Heart right ventricle (tissue), 16 donors: ENCODE measurements around the gene RNF144A. TPM values are rescaled to one million over a fixed set of nuclear protein-coding genes. Genes with fewer than 3 reads are reported as not detected.
A peak's percentile ranks its signal among the peaks of the same experiment; 100 is the strongest.
"Not testable (repeated sequence)": the region's sequence is repeated elsewhere in the genome, so short reads cannot be mapped to it uniquely, and the experiment has no call there.

ENCODE experiments used
- ATAC-seq, 8 donors: fragments of 200-7000 bp; cut with Tn5 transposase; one replicate each; pipeline ENCODE4 v1.9.1; 2020; ENCODE audit warnings: mild to moderate bottlenecking in 8 of 8, moderate library complexity in 8 of 8, moderate number of reproducible peaks in 1 of 8
- DNase-seq, 2 donors: peaks; one replicate each; pipeline ENCODE4 v3.0.0-alpha.2; 2020
- H3K27ac ChIP-seq, 10 donors: fragments of 200-600 bp; sonication (generic) in 2 of 10; one replicate each; pipeline versions ENCODE4 v1.5.0 to v1.8.0; 2020 to 2022; ENCODE audit warnings: mild to moderate bottlenecking in 3 of 10
- H3K27me3 ChIP-seq, 7 donors: fragments of 200-600 bp; one replicate each; pipeline ENCODE4 v1.8.0; 2021 to 2022; ENCODE audit warnings: mild to moderate bottlenecking in 2 of 7
- H3K36me3 ChIP-seq, 9 donors: fragments of 200-600 bp; sonication (generic) in 1 of 9; one replicate each; pipeline versions ENCODE4 v1.5.0 to v1.8.0; 2020 to 2022; ENCODE audit warnings: mild to moderate bottlenecking in 2 of 9
- H3K4me1 ChIP-seq, 9 donors: fragments of 200-600 bp; sonication (generic) in 1 of 9; one replicate each; pipeline versions ENCODE4 v1.5.0 to v1.8.0; 2020 to 2022; ENCODE audit warnings: mild to moderate bottlenecking in 4 of 9
- H3K4me3 ChIP-seq, 10 donors: fragments of 200-600 bp; sonication (generic) in 2 of 10; one replicate each; pipeline versions ENCODE4 v1.5.0 to v1.8.0; 2020 to 2022; ENCODE audit warnings: mild to moderate bottlenecking in 7 of 10, moderate library complexity in 2 of 10
- H3K9me3 ChIP-seq, 11 donors: fragments of 200-600 bp in 10 of 11; sonication (generic) in 2 of 11; one replicate each; pipeline versions ENCODE4 v1.5.0 to v1.8.0; 2013 to 2022; ENCODE audit warnings: mild to moderate bottlenecking in 2 of 11, control low read depth in 1 of 11, moderate library complexity in 1 of 11
- WGBS, 2 donors: extraction: QIAGEN DNeasy Blood & Tissue Kit; methylation state at CpG; one replicate each; pipeline ENCODE4 v1.1.7; 2013; ENCODE audit warnings: inconsistent platforms in 1 of 2; 5-methylcytosine and 5-hydroxymethylcytosine counted together
- intact Hi-C, 10 donors: fragments of 100-400 bp; cut with DNase I; formaldehyde crosslinking; loops; one replicate each; pipeline versions ENCODE4 v1.11.1 to v1.14.2; 2022
- polyA plus RNA-seq, 2 donors: library from polyadenylated mRNA; stranded (reverse); fragments of 200-250 nt; gene quantifications; one replicate each; pipeline ENCODE4 v1.2.3, GENCODE V29; 2013
- total RNA-seq, 10 donors: library from RNA; stranded (reverse); fragmentation: NEBNext Ultra II Directional in 3 of 10; extraction: Animal tissue kit (Norgen Biotek cat#: 25700) in 3 of 10; gene quantifications; one replicate each; pipeline versions ENCODE4 v1.2.1 to v1.2.4, GENCODE V29; 2021 to 2023
- TF ChIP-seq, protein P1 (sequence below), 9 donors: fragments of 200-600 bp; sonication (generic) in 2 of 9; IDR thresholded peaks; one replicate each; pipeline versions ENCODE4 v1.5.0 to v1.8.0; 2021 to 2022; ENCODE audit warnings: antibody characterized with exemption in 9 of 9, mild to moderate bottlenecking in 5 of 9, moderate library complexity in 1 of 9
- donor health status: Arrhythmogenic right ventricular cardiomyopathy.
- donor health status: ischemic (EF 13 %, LVEDD 7.1; RV severe dilation, severe dysfunction).
- donor health status: healthy with polysubstance abuse.
- donor health status: DM: no; HTN: yes; CAD: no.
- donor health status: DM: no; HTN: no; CAD: no.
- donor health status: ischemic (EF 25% LVEDD 6.9; RV normal size, moderate dysfunction).
- donor health status: ischemic (EF 25% LVEDD 5.7; RV mildly dilated, moderate dysfunction).
- donor health status: healthy.
- donor health status: DM: yes; HTN: yes; CAD: no.
- donor health status: Ischemic cardiomyopathy.
- donor health status: ischemic (EF 35%, LVEDD 5.7; RV mildly dilated, moderate dysfunction).
- donor health status: nonischemic (EF 11% LVEDD 7.7; RV severe dilation, severe dysfunction).
- donor health status: DM: yes; HTN: yes; CAD: no.
- donor health status: PGD.
- donor health status: ischemic (EF 29% LVEDD 5.4; RV normal size, mild dysfunction).
- donor health status: nonischemic (EF 23%, LVEDD 6.1; RV moderate dilation, normal function).

Gene RNF144A
- total and polyA plus RNA-seq, 12 donors = 3.6 to 19.7 (median 11.6) TPM

DNA sequence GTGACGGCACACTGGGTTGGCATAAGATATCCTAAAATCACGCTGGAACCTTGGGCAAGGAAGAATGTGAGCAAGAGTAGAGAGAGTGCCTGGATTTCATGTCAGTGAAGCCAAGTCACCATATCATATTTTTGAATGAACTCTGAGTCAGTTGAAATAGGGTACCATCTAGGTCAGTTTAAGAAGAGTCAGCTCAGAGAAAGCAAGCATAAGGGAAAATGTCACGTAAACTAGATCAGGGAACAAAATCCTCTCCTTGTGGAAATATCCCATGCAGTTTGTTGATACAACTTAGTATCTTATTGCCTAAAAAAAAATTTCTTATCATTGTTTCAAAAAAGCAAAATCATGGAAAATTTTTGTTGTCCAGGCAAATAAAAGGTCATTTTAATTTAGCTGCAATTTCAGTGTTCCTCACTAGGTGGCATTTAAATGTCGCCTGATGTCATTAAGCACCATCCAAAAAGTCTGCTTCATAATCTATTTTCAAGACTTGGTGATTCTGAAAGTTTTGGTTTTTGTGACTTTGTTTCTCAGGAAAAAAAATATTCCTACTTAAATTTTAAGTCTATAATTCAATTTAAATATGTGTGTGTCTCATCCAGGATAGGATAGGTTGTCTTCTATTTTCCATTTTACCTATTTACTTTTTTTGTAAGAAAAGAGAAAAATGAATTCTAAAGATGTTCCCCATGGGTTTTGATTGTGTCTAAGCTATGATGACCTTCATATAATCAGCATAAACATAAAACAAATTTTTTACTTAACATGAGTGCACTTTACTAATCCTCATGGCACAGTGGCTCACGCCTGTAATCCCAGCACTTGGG is 20.1 kb upstream of the RNF144A start:
- TF ChIP-seq, protein P1, sequence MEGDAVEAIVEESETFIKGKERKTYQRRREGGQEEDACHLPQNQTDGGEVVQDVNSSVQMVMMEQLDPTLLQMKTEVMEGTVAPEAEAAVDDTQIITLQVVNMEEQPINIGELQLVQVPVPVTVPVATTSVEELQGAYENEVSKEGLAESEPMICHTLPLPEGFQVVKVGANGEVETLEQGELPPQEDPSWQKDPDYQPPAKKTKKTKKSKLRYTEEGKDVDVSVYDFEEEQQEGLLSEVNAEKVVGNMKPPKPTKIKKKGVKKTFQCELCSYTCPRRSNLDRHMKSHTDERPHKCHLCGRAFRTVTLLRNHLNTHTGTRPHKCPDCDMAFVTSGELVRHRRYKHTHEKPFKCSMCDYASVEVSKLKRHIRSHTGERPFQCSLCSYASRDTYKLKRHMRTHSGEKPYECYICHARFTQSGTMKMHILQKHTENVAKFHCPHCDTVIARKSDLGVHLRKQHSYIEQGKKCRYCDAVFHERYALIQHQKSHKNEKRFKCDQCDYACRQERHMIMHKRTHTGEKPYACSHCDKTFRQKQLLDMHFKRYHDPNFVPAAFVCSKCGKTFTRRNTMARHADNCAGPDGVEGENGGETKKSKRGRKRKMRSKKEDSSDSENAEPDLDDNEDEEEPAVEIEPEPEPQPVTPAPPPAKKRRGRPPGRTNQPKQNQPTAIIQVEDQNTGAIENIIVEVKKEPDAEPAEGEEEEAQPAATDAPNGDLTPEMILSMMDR (IDR thresholded peaks at IDR 0.05) = peak; percentile 48 to 82 (median 76)
- WGBS, 2 donors = 69 to 75% methylated on average over 5 of the region's 5 CpGs
- DNase-seq (no peak), ATAC-seq (peak in 6 of 8 donors; percentile 18 to 81 (median 64))
- intact Hi-C loops = loop anchor here (1.0 to 5.0 kb wide), 4 partner anchors 130 to 148 kb away; no protein-coding TSS in a partner anchor
- Histone ChIP-seq H3K4me3 (no peak overlapping the region), H3K4me1 (peaks cover 0 to 14% (median 0%) of the 10 kb centered on the region in 9 donors), H3K9me3 (peaks cover 0 to 8% (median 0%) of the 10 kb centered on the region in 11 donors), H3K27me3 (no peaks in the 10 kb centered on the region), H3K27ac (peak overlapping the region in 3 of 10 donors; percentile 2 to 23 (median 11)), H3K36me3 (peaks cover 0 to 56% (median 0%) of the 10 kb centered on the region in 9 donors)

DNA sequence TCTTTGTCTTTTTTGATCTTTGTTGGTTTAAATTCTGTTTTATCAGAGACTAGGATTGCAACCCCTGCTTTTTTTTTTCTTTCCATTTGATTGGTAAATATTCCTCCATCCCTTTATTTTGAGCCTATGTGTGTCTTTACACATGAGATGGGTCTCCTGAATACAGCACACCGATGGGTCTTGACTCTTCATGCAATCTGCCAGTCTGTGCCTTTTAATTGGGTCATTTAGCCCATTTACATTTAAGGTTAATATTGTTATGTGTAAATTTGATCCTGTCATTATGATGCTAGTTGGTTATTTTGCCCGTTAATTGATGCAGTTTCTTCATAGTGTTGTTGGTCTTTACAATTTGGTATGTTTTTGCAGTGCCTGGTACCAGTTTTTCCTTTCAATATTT is 14.6 kb upstream of the RNF144A start:
- 95 to 96% methylated on average over 2 of the region's 2 CpGs for WGBS, 2 donors
- ATAC-seq, H3K4me1 ChIP-seq, H3K36me3 ChIP-seq, H3K27me3 ChIP-seq, H3K4me3 ChIP-seq, DNase-seq, H3K27ac ChIP-seq, intact Hi-C loops: not testable (repeated sequence)
- peaks cover 0 to 11% (median 0%) of the 10 kb centered on the region in 11 donors for H3K9me3 ChIP-seq

DNA sequence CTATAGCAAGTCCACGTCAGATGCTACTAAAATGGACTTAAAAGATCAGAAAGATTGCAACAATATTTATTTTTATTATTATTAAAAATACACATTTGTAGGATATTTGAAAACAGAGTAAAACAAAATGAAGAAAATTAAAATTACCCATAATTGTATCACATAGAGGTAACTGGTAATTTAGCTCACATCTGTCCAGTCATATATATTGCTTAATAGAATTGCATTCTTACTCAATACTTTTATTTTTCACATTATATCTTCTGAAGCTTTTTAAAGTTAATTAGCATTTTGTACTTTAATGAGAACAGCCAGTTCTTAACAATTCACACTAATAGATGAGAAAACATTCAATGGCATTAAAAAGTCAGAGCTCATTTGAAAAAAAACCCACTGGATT is 11.5 kb upstream of the RNF144A start:
- no peaks in the 10 kb centered on the region for H3K36me3 ChIP-seq
- H3K4me1 ChIP-seq = peaks cover 0 to 12% (median 0%) of the 10 kb centered on the region in 9 donors
- no peaks in the 10 kb centered on the region for H3K27me3 ChIP-seq
- intact Hi-C loops = no loop called here
- TF ChIP-seq, protein P1 (IDR thresholded peaks at IDR 0.05) = no peak
- peaks cover 0 to 11% (median 0%) of the 10 kb centered on the region in 11 donors for H3K9me3 ChIP-seq
- 98 to 100% methylated on average over 1 of the region's 1 CpG for WGBS, 2 donors
- DNase-seq (no peak), ATAC-seq (no peak)
- no peak overlapping the region for H3K27ac ChIP-seq
- no peak overlapping the region for H3K4me3 ChIP-seq

DNA sequence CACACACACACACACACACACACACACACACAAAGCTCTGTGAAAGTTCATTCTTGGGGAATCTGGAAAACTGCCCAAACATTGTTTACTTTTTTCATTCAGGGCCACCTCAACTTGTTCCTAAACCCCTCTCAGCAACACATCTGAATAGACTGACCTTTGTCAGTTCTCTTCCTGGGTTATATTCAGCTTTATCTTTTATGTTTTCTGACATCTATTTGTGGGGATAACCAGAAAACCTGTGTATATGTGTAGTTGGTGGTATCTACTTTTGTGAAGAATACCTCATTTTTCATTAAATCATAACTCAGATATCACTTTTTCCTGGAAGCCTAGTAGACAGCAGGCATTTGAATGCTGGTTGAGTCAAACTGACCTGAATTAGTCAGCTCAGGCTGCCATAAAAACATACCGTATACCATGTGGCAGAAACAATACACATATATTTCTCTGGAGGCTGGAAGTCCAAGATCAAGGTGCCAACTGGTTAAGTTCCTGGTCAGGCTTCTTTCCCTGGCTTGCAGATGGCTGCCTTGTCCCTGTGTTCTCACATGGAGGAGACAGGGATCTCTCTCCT is 11.0 kb upstream of the RNF144A start:
- Histone ChIP-seq H3K4me3 (no peak overlapping the region), H3K9me3 (peaks cover 0 to 11% (median 0%) of the 10 kb centered on the region in 11 donors), H3K4me1 (peaks cover 0 to 15% (median 0%) of the 10 kb centered on the region in 9 donors), H3K36me3 (no peaks in the 10 kb centered on the region), H3K27ac (no peak overlapping the region), H3K27me3 (no peaks in the 10 kb centered on the region)
- WGBS, 2 donors = 88 to 94% methylated on average over 1 of the region's 1 CpG
- no peak for ATAC-seq
- DNase-seq = no peak
- TF ChIP-seq, protein P1 (IDR thresholded peaks at IDR 0.05) = no peak
- intact Hi-C loops = no loop called here
